HTERT RPE-1 (cell line): ENCODE measurements around the gene GPR65.
"Not testable (repeated sequence)": the region's sequence is repeated elsewhere in the genome, so short reads cannot be mapped to it uniquely, and the experiment has no call there.

ENCODE experiments used
- in situ Hi-C: fragments of 300-500 bp; cut with MboI; formaldehyde crosslinking; loops from 4 replicates; pipeline ENCODE4 v1.14.3; 2020; ENCODE audit warnings: low sequenced_read_pairs

GPR65 gene

GRCh38 chr14:88003425-88003824 lies 1.5 kb upstream of the GPR65 start:
- in situ Hi-C loops: no loop called here

GRCh38 chr14:88004506-88005036 lies 364 bp upstream of the GPR65 start:
- in situ Hi-C loops: no loop called here

GRCh38 chr14:88005978-88006851 lies 1.3 kb downstream of the GPR65 start:
- in situ Hi-C loops: no loop called here

- in situ Hi-C loops: no loop called here
These were observed 2.7 kb downstream of the GPR65 start for GRCh38 chr14:88007608-88008007.

GRCh38 chr14:88008039-88008742 lies 3.3 kb downstream of the GPR65 start:
- in situ Hi-C loops: no loop called here

GRCh38 chr14:88009486-88009885 lies 4.6 kb downstream of the GPR65 start:
- in situ Hi-C loops: no loop called here

GRCh38 chr14:88010331-88010730 lies 5.4 kb downstream of the GPR65 start:
- in situ Hi-C loops: no loop called here

GRCh38 chr14:88012495-88012894 lies 7.6 kb downstream of the GPR65 start:
- in situ Hi-C loops: no loop called here

GRCh38 chr14:88013750-88014349 lies 8.9 kb downstream of the GPR65 start:
- in situ Hi-C loops: no loop called here

- in situ Hi-C loops: no loop called here
These were observed 11.8 kb downstream of the GPR65 start for GRCh38 chr14:88016768-88017167.

- in situ Hi-C loops: no loop called here
These were observed 12.6 kb downstream of the GPR65 start for GRCh38 chr14:88017535-88017934.

GRCh38 chr14:88023658-88024187 lies 18.8 kb downstream of the GPR65 start:
- in situ Hi-C loops: no loop called here

- in situ Hi-C loops: not testable (repeated sequence)
These were observed 19.5 kb downstream of the GPR65 start for GRCh38 chr14:88024252-88025086.

GRCh38 chr14:88025313-88025712 lies 20.4 kb downstream of the GPR65 start:
- in situ Hi-C loops: no loop called here

GRCh38 chr14:88026890-88027289 lies 22.0 kb downstream of the GPR65 start:
- in situ Hi-C loops: no loop called here

GRCh38 chr14:88029500-88029899 lies 24.6 kb downstream of the GPR65 start:
- in situ Hi-C loops: no loop called here

GRCh38 chr14:88030079-88030478 lies 25.1 kb downstream of the GPR65 start:
- in situ Hi-C loops: no loop called here

- in situ Hi-C loops: no loop called here
These were observed 26.0 kb downstream of the GPR65 start for GRCh38 chr14:88030892-88031291.

- in situ Hi-C loops: no loop called here
These were observed 27.4 kb downstream of the GPR65 start for GRCh38 chr14:88032373-88032772.

GRCh38 chr14:88034076-88034475 lies 29.1 kb downstream of the GPR65 start:
- in situ Hi-C loops: no loop called here
